H1 (cell line): ENCODE measurements around the gene TSC22D3. TPM values are rescaled to one million over a fixed set of nuclear protein-coding genes. Genes with fewer than 3 reads are reported as not detected.

ENCODE experiments used
- SIN3A ChIP-seq, 2 experiments: IDR thresholded peaks in 1 of 2; conservative IDR thresholded peaks in 1 of 2; 2 replicates each; pipeline ENCODE4 v1.6.1; 2011 to 2012; ENCODE audit warnings: low read length in 2 of 2, improper control_type of control experiment in 1 of 2, low read depth in 1 of 2, mild to moderate bottlenecking in 1 of 2
- polyA plus RNA-seq, 7 experiments: library from polyadenylated mRNA; depleted of rRNA in 3 of 7; stranded (reverse) in 5 of 7; unstranded in 2 of 7; fragments of >200 nt in 5 of 7; fragments of 200-250 nt in 2 of 7; gene quantifications; 1 replicate in 5 of 7; 2 replicates in 1 of 7; 4 replicates in 1 of 7; pipeline versions ENCODE4 v1.2.1 to v1.2.3, GENCODE V29; 2011 to 2013; ENCODE audit warnings: missing spikeins in 2 of 7, mixed read lengths in 2 of 7
- total RNA-seq: library from RNA; stranded (reverse); fragmentation: NEBNext Ultra II Directional; extraction: Animal tissue kit (Norgen Biotek cat#: 25700); gene quantifications from 2 replicates; pipeline ENCODE4 v1.2.1, GENCODE V29; 2021
- TF ChIP-seq, protein P1 (sequence below): fragments of 300-600 bp; sonication (generic); IDR thresholded peaks from 2 replicates; pipeline ENCODE4 v1.7.1; 2012; ENCODE audit warnings: low read length, moderate library complexity, mild to moderate bottlenecking, inconsistent platforms; ENCODE audit not compliant: insufficient replicate concordance

TSC22D3 gene
- total and polyA plus RNA-seq, 2 of the 8 experiments (the other 6 are each of a cell fraction or from before 2014, with no cell fraction given): 7.6 to 12.9 TPM

DNA sequence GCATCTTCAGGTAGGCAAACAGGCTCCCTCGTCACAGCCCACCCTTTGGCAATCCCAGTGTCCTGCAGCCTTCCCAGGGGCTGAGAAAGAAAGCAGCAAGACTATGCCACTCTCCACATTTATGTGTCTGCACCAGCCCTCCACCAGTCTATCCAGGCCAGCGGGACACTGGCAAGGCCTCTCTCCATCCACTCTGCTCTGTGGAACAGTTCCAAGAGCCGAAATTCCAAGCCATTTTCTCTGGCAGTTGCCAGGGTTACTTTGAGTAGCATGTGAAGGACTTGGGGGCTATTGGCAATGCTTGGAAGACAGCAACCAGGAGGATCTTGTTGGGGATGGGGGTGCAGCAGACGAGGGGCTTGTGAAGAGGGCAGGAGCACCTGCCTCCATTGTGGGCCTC, 52.1 kb downstream of the TSC22D3 start (continued):
- TF ChIP-seq, protein P1, sequence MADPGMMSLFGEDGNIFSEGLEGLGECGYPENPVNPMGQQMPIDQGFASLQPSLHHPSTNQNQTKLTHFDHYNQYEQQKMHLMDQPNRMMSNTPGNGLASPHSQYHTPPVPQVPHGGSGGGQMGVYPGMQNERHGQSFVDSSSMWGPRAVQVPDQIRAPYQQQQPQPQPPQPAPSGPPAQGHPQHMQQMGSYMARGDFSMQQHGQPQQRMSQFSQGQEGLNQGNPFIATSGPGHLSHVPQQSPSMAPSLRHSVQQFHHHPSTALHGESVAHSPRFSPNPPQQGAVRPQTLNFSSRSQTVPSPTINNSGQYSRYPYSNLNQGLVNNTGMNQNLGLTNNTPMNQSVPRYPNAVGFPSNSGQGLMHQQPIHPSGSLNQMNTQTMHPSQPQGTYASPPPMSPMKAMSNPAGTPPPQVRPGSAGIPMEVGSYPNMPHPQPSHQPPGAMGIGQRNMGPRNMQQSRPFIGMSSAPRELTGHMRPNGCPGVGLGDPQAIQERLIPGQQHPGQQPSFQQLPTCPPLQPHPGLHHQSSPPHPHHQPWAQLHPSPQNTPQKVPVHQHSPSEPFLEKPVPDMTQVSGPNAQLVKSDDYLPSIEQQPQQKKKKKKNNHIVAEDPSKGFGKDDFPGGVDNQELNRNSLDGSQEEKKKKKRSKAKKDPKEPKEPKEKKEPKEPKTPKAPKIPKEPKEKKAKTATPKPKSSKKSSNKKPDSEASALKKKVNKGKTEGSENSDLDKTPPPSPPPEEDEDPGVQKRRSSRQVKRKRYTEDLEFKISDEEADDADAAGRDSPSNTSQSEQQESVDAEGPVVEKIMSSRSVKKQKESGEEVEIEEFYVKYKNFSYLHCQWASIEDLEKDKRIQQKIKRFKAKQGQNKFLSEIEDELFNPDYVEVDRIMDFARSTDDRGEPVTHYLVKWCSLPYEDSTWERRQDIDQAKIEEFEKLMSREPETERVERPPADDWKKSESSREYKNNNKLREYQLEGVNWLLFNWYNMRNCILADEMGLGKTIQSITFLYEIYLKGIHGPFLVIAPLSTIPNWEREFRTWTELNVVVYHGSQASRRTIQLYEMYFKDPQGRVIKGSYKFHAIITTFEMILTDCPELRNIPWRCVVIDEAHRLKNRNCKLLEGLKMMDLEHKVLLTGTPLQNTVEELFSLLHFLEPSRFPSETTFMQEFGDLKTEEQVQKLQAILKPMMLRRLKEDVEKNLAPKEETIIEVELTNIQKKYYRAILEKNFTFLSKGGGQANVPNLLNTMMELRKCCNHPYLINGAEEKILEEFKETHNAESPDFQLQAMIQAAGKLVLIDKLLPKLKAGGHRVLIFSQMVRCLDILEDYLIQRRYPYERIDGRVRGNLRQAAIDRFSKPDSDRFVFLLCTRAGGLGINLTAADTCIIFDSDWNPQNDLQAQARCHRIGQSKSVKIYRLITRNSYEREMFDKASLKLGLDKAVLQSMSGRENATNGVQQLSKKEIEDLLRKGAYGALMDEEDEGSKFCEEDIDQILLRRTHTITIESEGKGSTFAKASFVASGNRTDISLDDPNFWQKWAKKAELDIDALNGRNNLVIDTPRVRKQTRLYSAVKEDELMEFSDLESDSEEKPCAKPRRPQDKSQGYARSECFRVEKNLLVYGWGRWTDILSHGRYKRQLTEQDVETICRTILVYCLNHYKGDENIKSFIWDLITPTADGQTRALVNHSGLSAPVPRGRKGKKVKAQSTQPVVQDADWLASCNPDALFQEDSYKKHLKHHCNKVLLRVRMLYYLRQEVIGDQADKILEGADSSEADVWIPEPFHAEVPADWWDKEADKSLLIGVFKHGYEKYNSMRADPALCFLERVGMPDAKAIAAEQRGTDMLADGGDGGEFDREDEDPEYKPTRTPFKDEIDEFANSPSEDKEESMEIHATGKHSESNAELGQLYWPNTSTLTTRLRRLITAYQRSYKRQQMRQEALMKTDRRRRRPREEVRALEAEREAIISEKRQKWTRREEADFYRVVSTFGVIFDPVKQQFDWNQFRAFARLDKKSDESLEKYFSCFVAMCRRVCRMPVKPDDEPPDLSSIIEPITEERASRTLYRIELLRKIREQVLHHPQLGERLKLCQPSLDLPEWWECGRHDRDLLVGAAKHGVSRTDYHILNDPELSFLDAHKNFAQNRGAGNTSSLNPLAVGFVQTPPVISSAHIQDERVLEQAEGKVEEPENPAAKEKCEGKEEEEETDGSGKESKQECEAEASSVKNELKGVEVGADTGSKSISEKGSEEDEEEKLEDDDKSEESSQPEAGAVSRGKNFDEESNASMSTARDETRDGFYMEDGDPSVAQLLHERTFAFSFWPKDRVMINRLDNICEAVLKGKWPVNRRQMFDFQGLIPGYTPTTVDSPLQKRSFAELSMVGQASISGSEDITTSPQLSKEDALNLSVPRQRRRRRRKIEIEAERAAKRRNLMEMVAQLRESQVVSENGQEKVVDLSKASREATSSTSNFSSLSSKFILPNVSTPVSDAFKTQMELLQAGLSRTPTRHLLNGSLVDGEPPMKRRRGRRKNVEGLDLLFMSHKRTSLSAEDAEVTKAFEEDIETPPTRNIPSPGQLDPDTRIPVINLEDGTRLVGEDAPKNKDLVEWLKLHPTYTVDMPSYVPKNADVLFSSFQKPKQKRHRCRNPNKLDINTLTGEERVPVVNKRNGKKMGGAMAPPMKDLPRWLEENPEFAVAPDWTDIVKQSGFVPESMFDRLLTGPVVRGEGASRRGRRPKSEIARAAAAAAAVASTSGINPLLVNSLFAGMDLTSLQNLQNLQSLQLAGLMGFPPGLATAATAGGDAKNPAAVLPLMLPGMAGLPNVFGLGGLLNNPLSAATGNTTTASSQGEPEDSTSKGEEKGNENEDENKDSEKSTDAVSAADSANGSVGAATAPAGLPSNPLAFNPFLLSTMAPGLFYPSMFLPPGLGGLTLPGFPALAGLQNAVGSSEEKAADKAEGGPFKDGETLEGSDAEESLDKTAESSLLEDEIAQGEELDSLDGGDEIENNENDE: no peak
- no peak for TF ChIP-seq SIN3A (conservative IDR thresholded peaks at IDR 0.05 in 1 of 2, IDR thresholded peaks at IDR 0.05 in 1 of 2; ENCODE audit: low read depth in 1 of 2, low read length in 2 of 2)
